Duodenal mucosa (tissue), 2 donors: ENCODE results near the gene KCNQ1.

Source experiments
- H3K27ac ChIP-seq: one replicate; pipeline ENCODE4 v1.7.0; 2013; ENCODE audit warnings: low read depth, low read length
- H3K27me3 ChIP-seq, 2 donors: one replicate each; pipeline ENCODE4 v1.7.0; 2013; ENCODE audit warnings: low read length in 2 of 2, control low read depth in 1 of 2; ENCODE audit not compliant: insufficient read depth in 2 of 2, control insufficient read depth in 1 of 2
- H3K36me3 ChIP-seq, 2 donors: one replicate each; pipeline ENCODE4 v1.7.0; 2013; ENCODE audit warnings: low read length in 2 of 2, control low read depth in 1 of 2; ENCODE audit not compliant: insufficient read depth in 2 of 2, control insufficient read depth in 1 of 2
- H3K4me1 ChIP-seq, 2 donors: one replicate each; pipeline ENCODE4 v1.7.0; 2013; ENCODE audit warnings: low read length in 2 of 2, control low read depth in 1 of 2; ENCODE audit not compliant: insufficient read depth in 2 of 2, control insufficient read depth in 1 of 2
- H3K4me3 ChIP-seq, 2 donors: one replicate each; pipeline ENCODE4 v1.7.0; 2013; ENCODE audit warnings: low read length in 2 of 2, low read depth in 1 of 2
- H3K9ac ChIP-seq, 2 donors: one replicate each; pipeline ENCODE4 v1.7.0; 2013; ENCODE audit warnings: low read length in 2 of 2, low read depth in 1 of 2
- H3K9me3 ChIP-seq, 2 donors: one replicate each; pipeline ENCODE4 v1.7.0; 2013; ENCODE audit warnings: low read length in 2 of 2, control low read depth in 1 of 2; ENCODE audit not compliant: control insufficient read depth in 1 of 2

KCNQ1 gene

DNA sequence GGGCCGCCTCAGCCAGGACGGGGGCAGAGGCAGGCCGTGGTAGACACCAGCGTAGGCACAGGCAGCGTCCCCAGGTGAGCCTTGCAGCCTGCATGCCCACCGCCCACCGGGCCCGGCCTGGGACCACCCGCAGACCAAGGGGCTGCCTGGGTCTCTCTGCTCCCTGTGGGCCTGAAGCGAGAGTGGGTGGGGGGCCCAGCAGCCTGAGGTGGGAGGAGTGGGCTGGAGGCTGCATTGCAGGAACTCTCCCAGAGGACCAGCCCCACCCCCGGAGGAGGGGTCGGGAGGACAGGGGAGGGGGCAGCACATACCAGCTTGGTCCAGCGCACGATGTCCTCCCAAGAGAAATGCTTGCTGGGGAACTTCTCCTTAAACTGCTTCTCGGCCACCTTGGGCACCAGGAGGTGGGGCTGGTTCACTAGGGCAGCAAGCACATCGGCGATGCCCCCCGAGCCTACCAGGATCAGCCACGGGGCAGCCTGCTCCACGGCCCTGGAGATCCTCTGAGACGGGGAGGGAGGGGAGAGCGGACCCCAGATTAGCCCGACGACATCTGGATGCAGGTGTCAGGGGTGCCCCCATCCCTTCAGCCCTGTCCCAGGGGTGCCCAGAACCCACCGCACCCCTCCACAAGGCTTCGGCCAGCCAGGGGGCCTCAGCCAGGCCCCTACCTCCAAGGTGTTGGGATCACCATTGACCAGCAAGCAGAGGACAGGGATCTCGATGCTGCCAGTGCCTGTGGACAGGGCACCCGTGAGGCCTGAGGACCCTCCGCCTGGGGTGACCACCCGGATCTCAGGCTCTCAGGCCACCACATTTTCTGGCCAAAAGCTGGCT is 26.7 kb upstream of the KCNQ1 start:
- no peak overlapping the region for H3K4me3 ChIP-seq
- H3K9me3 ChIP-seq, result no peaks in the 10 kb centered on the region
- H3K36me3 ChIP-seq, result no peaks in the 10 kb centered on the region
- H3K9ac ChIP-seq, result no peak overlapping the region
- peaks cover 11 to 15% of the 10 kb centered on the region in 2 donors for H3K27me3 ChIP-seq
- no peak overlapping the region for H3K27ac ChIP-seq
- H3K4me1 ChIP-seq, result peaks cover 7 to 13% of the 10 kb centered on the region in 2 donors

DNA sequence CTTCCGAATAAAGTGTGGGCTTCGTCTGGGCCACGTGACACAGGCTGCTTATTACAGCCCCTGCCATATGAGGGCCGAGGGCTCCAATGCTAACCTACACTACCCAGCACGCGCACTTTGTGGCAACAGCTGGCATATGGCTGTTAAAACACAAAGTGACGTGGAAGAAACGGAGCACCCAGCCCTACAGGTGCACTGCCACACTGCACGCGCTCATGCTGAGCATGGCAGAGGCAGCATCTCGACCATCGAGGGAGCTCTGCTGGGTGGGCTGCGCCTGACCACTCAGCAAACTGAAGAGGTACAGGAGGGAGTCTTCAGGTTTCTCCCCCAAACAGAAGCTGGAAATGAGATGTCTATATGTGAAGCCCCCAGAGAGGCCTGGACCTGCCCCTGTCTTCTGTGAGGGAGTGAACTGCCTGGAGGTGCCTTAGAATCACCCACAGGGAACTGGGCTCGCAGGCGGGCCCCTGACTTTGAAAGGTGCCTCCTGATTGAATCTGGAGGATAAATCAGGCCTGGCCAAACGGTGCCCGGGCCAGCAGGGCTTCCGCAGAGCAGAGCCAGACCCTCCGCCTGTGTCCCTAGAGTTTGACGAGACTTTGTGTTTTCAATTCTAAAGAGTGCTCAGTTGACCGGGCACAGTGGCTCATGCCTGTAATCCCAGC is 26.0 kb upstream of the KCNQ1 start:
- Histone ChIP-seq H3K9me3 (no peaks in the 10 kb centered on the region), H3K4me1 (peaks cover 7 to 13% of the 10 kb centered on the region in 2 donors), H3K27ac (no peak overlapping the region), H3K9ac (no peak overlapping the region), H3K27me3 (peaks cover 17 to 19% of the 10 kb centered on the region in 2 donors), H3K4me3 (no peak overlapping the region), H3K36me3 (no peaks in the 10 kb centered on the region)

DNA sequence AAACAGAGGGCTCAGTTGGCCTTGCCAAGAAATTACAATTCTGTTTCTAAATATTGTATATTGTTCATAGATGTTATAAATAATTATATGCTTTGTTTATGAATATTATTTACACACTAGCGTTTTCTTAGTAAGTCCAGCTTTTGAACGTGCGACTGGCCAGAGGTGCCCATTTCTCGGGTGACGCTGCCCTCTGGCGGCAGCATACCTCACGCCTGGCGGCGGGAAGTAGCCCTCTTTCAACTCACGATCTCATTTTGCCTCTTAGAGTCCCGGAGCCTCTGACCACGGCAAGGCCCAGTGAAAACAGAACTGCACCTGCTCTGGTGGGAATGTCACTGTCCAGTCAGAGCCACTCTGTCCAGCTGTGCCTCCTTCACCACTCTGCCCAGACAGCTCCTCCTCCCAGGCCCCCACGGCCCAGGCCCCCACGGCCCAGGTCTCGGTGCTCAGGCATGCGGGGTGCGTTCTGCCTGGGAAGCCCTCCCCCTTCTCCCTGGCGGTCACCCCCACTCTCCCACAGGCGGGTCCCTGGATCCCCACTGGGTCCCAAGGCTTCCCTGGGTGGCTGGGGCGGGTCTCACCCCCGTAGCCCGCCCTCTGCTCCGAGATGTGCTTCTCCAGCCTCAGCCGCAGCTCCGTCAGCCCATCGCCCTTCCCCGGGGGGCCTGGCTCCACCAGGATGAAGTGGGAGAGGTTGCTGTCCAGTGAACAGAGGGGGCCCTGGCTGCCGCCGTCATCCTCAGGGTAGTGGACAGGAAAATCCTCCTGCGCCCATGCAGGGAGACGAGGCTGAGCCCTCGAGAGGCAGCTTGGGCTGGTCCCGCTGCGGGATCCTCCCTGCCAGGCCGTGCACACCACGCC is 24.9 kb upstream of the KCNQ1 start:
- no peaks in the 10 kb centered on the region for H3K9me3 ChIP-seq
- peak overlapping the region; percentile 35 to 50 for H3K4me3 ChIP-seq
- H3K4me1 ChIP-seq, result peaks cover 7 to 13% of the 10 kb centered on the region in 2 donors
- no peak overlapping the region for H3K27ac ChIP-seq
- peaks cover 24 to 25% of the 10 kb centered on the region in 2 donors for H3K27me3 ChIP-seq
- no peaks in the 10 kb centered on the region for H3K36me3 ChIP-seq
- H3K9ac ChIP-seq, result peak overlapping the region in 1 of 2 donors; percentile 25

DNA sequence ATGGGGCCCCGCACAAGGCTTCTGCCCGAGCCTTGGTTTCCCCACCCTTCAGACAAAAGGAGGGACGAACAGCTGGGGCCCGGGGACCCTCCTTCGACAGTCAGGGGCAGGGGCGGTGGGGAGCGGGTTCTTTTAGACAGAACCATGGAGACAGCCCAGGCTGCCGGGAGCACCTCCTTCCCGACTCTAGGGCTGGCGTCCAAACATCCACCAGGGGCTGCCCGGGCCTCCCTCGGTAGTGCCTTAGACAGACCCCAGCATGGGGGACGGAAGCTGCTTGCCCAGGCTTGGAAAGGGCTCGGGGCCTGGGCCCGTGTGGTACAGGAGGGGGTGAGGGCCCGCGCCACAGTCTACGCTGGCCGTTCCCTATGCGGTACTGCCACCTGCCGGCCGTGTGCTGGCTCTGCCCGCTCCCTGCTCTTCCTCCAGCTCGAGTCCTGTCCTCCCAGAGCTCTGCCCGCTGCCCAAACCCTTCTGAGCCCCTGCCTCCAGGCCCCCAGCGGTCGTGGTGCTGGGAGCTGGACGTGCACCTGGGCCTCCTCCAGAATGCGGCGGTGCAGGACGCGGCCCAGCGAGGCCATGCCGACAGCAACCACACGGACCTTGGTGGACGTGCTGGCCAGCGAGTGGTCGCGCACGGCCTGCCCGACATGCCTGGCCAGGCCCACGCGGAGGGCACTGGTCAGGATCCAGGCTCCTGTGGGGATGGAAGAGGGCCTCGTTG is 24.1 kb upstream of the KCNQ1 start:
- H3K4me3 ChIP-seq, result peak overlapping the region; percentile 35 to 50
- H3K36me3 ChIP-seq, result no peaks in the 10 kb centered on the region
- H3K27ac ChIP-seq, result no peak overlapping the region
- peaks cover 7 to 13% of the 10 kb centered on the region in 2 donors for H3K4me1 ChIP-seq
- H3K27me3 ChIP-seq, result peaks cover 25 to 29% of the 10 kb centered on the region in 2 donors
- no peaks in the 10 kb centered on the region for H3K9me3 ChIP-seq
- H3K9ac ChIP-seq, result peak overlapping the region in 1 of 2 donors; percentile 18

DNA sequence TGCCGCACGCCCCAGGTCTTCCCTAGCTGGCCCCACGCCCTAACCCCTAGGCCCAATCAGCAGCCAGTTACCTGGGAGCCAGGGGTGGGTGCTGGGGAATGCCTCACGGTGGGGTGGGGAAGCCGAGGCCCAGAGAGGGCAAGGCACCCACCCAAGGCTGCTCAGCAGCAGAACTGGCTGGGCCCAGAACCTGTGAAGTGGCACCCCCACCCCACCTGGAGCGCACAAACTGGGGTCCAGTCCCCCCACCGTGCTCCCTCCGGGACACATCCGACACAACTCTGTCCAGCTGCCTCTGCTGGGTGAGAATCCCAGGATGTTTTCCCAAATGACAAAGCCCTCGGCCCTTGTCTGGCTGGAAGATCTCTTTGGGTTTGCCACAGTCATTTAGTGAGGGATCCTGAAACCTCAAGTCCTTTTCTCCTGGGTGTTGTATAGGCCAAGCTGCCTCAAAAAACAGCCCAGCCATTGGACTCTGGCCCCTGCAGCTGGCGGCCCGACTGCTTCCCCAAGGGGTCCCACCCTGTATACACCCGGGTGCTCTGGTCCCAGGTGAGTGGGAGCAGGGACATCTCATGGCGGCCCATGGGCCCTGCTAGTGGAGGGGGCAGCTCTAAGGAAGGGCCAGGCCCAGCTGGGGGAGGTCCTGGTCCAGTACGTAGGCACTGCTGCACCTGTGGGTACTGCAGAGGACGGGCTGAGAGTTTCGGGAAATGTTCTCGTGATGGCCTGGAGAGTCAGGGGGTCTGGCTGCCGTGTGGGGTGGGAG is 23.4 kb upstream of the KCNQ1 start:
- peaks cover 7 to 13% of the 10 kb centered on the region in 2 donors for H3K4me1 ChIP-seq
- H3K4me3 ChIP-seq, result no peak overlapping the region
- H3K27ac ChIP-seq, result no peak overlapping the region
- H3K27me3 ChIP-seq, result peaks cover 25 to 35% of the 10 kb centered on the region in 2 donors
- no peak overlapping the region for H3K9ac ChIP-seq
- H3K9me3 ChIP-seq, result no peaks in the 10 kb centered on the region
- no peaks in the 10 kb centered on the region for H3K36me3 ChIP-seq

DNA sequence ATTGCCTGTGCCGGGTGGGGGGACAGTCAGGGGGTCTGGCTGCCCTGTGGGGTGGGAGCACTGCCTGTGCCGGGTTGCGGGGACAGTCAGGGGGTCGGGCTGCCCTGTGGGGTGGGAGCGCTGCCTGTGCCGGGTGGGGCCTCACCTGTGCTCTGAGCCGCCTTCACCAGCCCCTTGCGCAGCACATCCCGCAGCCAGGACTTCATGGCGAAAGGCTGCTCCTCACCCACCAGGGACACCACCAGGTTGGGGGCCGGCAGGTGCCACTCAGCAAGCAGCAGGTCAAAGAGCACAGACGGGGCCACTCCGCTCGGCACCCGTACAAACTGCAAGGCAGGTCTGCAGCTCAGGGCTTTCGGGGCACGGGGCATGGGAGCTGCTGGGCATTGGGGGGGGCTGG is 22.8 kb upstream of the KCNQ1 start:
- Histone ChIP-seq H3K4me3 (no peak overlapping the region), H3K4me1 (peaks cover 7 to 17% of the 10 kb centered on the region in 2 donors), H3K27ac (no peak overlapping the region), H3K9me3 (no peaks in the 10 kb centered on the region), H3K27me3 (peaks cover 25 to 38% of the 10 kb centered on the region in 2 donors), H3K9ac (no peak overlapping the region), H3K36me3 (no peaks in the 10 kb centered on the region)

DNA sequence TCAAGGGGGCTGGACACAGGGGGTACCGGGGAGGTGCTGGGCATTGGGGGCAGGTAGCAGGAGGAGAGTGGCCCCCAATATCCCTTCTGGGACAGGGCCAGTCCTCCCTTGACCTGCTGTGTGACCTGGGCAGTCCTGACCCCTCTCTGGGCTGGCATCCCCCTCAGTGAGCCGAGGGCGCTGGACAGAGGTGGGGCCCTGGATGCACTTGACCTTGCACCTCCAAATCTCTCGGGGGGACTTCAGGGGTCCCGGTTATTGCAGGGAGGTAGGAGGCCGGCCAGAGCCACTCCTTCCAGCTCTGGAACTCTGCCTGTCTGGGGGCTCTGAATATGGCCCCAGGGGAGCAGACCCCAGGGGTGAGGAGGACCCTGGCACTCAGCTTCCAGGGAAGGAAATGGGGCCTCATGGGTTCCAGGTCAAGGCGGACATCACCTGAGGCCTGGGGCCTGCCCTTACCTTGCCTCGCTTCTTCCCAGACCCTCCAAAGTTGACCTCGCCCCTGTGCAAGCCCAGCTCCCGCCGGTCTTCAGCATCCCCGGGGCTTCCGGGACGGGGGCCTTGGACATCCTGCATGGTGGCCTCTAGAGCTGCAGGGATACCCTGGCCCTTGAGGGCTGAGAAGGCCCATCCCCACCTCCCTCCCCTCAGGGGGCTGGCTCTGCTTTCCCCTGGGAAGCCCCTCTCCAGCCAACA is 22.2 kb upstream of the KCNQ1 start:
- Histone ChIP-seq H3K4me1 (peaks cover 9 to 24% of the 10 kb centered on the region in 2 donors), H3K27ac (no peak overlapping the region), H3K27me3 (peaks cover 25 to 38% of the 10 kb centered on the region in 2 donors), H3K9ac (no peak overlapping the region), H3K9me3 (no peaks in the 10 kb centered on the region), H3K4me3 (no peak overlapping the region), H3K36me3 (no peaks in the 10 kb centered on the region)

DNA sequence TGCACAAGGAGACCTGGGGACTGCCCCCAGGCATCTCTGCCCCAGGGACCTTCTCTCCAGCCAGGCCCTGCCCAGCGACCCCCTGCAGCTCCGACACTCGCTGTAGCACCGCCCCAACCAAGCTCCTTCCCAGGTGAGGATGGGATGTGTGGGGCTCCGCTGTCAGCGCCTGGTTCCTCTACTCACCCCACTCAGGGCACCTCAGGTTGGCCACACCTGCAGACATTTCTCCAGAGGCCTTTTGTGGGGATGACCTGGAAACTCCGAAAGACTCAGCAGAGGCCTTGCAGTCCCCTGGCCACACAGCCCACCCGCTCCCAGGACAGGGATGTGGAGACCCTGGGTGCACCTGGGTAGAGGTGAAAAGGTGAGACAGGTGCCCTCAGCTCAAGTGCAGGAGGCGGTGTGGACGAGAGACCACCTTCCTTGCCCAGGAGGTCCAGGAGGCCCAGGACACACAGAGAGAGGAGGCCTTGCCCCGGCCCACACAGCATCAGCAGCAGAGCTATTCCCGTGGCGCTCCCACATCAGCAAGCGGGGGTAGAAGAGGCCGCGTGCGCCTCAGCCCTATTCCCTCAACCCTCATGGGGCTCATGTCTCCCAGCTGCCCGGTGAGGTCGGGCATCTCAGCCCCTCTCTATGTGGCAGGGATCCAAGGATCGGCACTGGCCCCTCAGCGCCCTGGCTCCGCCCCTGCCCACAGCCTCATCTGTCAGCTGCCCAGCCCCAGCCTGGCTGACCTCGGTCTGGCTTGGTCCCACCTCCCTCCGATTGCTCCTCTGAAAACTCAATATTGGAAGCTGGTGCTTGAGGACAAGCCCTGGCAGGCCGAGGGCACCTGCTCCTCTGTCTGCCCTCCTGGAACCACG is 21.4 kb upstream of the KCNQ1 start:
- no peak overlapping the region for H3K27ac ChIP-seq
- H3K36me3 ChIP-seq, result no peaks in the 10 kb centered on the region
- H3K27me3 ChIP-seq, result peaks cover 25 to 38% of the 10 kb centered on the region in 2 donors
- no peak overlapping the region for H3K9ac ChIP-seq
- no peak overlapping the region for H3K4me3 ChIP-seq
- peaks cover 13 to 27% of the 10 kb centered on the region in 2 donors for H3K4me1 ChIP-seq
- H3K9me3 ChIP-seq, result no peaks in the 10 kb centered on the region
